Natural killer cell (primary cell): ENCODE measurements around the gene PCDH9. TPM values are rescaled to one million over a fixed set of nuclear protein-coding genes. Genes with fewer than 3 reads are reported as not detected.

Source experiments
- ATAC-seq, 3 donors: fragments of 150-1000 bp in 2 of 3; fragments of 200-7000 bp in 1 of 3; cut with Tn5 transposase; 1 replicate in 1 of 3; 2 replicates in 2 of 3; pipeline ENCODE4 v1.10.0; 2021; ENCODE audit warnings: mild to moderate bottlenecking in 2 of 3, moderate library complexity in 2 of 3
- DNase-seq, 2 donors: peaks; one replicate each; pipeline versions ENCODE4 v3.0.0 to v3.0.0-alpha.2; 2013 to 2021; ENCODE audit warnings: mixed read lengths in 1 of 2
- H3K27ac ChIP-seq: one replicate; pipeline ENCODE4 v1.5.1; 2013; ENCODE audit warnings: mild to moderate bottlenecking, low read length
- H3K27me3 ChIP-seq: one replicate; pipeline ENCODE4 v1.6.1; 2013; ENCODE audit warnings: low read length; ENCODE audit not compliant: control insufficient read depth, insufficient read depth
- H3K36me3 ChIP-seq: one replicate; pipeline ENCODE4 v1.6.1; 2013; ENCODE audit warnings: low read length; ENCODE audit not compliant: control insufficient read depth, insufficient read depth
- H3K4me1 ChIP-seq: one replicate; pipeline ENCODE4 v1.6.1; 2013; ENCODE audit warnings: low read length; ENCODE audit not compliant: control insufficient read depth, insufficient read depth
- H3K4me3 ChIP-seq: one replicate; pipeline ENCODE4 v1.5.1; 2013; ENCODE audit warnings: low read length
- H3K9me3 ChIP-seq: one replicate; pipeline ENCODE4 v1.6.1; 2013; ENCODE audit warnings: low read length; ENCODE audit not compliant: control insufficient read depth, insufficient read depth
- H3K27ac Mint-ChIP-seq, 2 donors: one replicate each; pipeline ENCODE4 v1.8.0; 2022; ENCODE audit warnings: mild to moderate bottlenecking in 2 of 2, mixed read lengths in 2 of 2, moderate library complexity in 1 of 2
- H3K27me3 Mint-ChIP-seq, 2 donors: one replicate each; pipeline ENCODE4 v1.8.0; 2022; ENCODE audit warnings: low read depth in 2 of 2, mixed read lengths in 2 of 2
- H3K36me3 Mint-ChIP-seq: one replicate; pipeline ENCODE4 v1.8.0; 2022; ENCODE audit warnings: mixed read lengths
- H3K4me1 Mint-ChIP-seq, 2 donors: one replicate each; pipeline ENCODE4 v1.8.0; 2022; ENCODE audit warnings: mixed read lengths in 2 of 2
- H3K4me3 Mint-ChIP-seq: one replicate; pipeline ENCODE4 v1.8.0; 2022; ENCODE audit warnings: mild to moderate bottlenecking, moderate library complexity, mixed read lengths
- H3K9me3 Mint-ChIP-seq, 2 donors: one replicate each; pipeline ENCODE4 v1.8.0; 2022; ENCODE audit warnings: mixed read lengths in 2 of 2
- CTCF ChIP-seq: fragments of 200-600 bp; IDR thresholded peaks from one replicate; pipeline ENCODE4 v1.8.0; 2022; ENCODE audit warnings: antibody characterized with exemption
- WGBS: methylation state at CpG from one replicate; pipeline ENCODE4 v1.1.7; 2013; ENCODE audit warnings: missing lambda C conversion rate; ENCODE audit not compliant: insufficient coverage; 5-methylcytosine and 5-hydroxymethylcytosine counted together
- intact Hi-C: fragments of 100-400 bp; cut with micrococcal nuclease; formaldehyde crosslinking; loops from one replicate; pipeline ENCODE4 v1.14.2; 2022
- total RNA-seq, 4 donors: library from RNA; stranded (reverse); fragments of 120-200 nt in 1 of 4; gene quantifications; one replicate each; pipeline versions ENCODE4 v1.2.3 to v1.2.4, GENCODE V29; 2013 to 2022

The PCDH9 gene
- total RNA-seq, 3 donors from 2014 or later (not counting 1 experiment from before 2014, with no cell fraction given) = 0.43 to 1.5 (median 0.68) TPM

GRCh38 chr13:67036699-67037457, 193.3 kb downstream of the PCDH9 start:
- DNase-seq (no peak), ATAC-seq (no peak)
- H3K36me3 Mint-ChIP-seq = no peaks in the 10 kb centered on the region
- no peak overlapping the region for H3K4me3 Mint-ChIP-seq
- 96% methylated on average over 9 of the region's 10 CpGs for WGBS
- intact Hi-C loops = no loop called here
- Histone ChIP-seq H3K27me3 (no peaks in the 10 kb centered on the region), H3K9me3 (no peaks in the 10 kb centered on the region), H3K4me1 (no peaks in the 10 kb centered on the region), H3K36me3 (no peaks in the 10 kb centered on the region), H3K27ac (no peak overlapping the region), H3K4me3 (no peak overlapping the region)
- H3K9me3 Mint-ChIP-seq = peaks cover 0 to under 1% of the 10 kb centered on the region in 2 donors
- no peaks in the 10 kb centered on the region for H3K4me1 Mint-ChIP-seq
- no peak for TF ChIP-seq CTCF
- H3K27ac Mint-ChIP-seq = no peak overlapping the region
- H3K27me3 Mint-ChIP-seq = no peaks in the 10 kb centered on the region

- WGBS = 83% methylated on average over 1 of the region's 1 CpG
- no peak for TF ChIP-seq CTCF
- no peak overlapping the region for H3K4me3 Mint-ChIP-seq
- H3K36me3 ChIP-seq = no peaks in the 10 kb centered on the region
- no peaks in the 10 kb centered on the region for H3K4me1 ChIP-seq
- no peaks in the 10 kb centered on the region for H3K36me3 Mint-ChIP-seq
- H3K9me3 Mint-ChIP-seq = peaks cover 0 to 3% of the 10 kb centered on the region in 2 donors
- H3K9me3 ChIP-seq = no peaks in the 10 kb centered on the region
- intact Hi-C loops = no loop called here
- no peak overlapping the region for H3K4me3 ChIP-seq
- H3K27ac Mint-ChIP-seq = no peak overlapping the region
- no peaks in the 10 kb centered on the region for H3K27me3 ChIP-seq
- ATAC-seq (no peak), DNase-seq (no peak)
- H3K27ac ChIP-seq = no peak overlapping the region
- H3K27me3 Mint-ChIP-seq = no peaks in the 10 kb centered on the region
- no peaks in the 10 kb centered on the region for H3K4me1 Mint-ChIP-seq
Measured at GRCh38 chr13:67033170-67033569, 197.0 kb downstream of the PCDH9 start.

- DNase-seq (no peak), ATAC-seq (no peak)
- H3K27me3 Mint-ChIP-seq = no peaks in the 10 kb centered on the region
- Histone ChIP-seq H3K4me3 (no peak overlapping the region), H3K27me3 (no peaks in the 10 kb centered on the region), H3K36me3 (no peaks in the 10 kb centered on the region), H3K4me1 (no peaks in the 10 kb centered on the region), H3K9me3 (no peaks in the 10 kb centered on the region), H3K27ac (no peak overlapping the region)
- intact Hi-C loops = no loop called here
- no peak for TF ChIP-seq CTCF
- 7% methylated on average over 3 of the region's 4 CpGs for WGBS
- no peak overlapping the region for H3K27ac Mint-ChIP-seq
- no peaks in the 10 kb centered on the region for H3K4me1 Mint-ChIP-seq
- no peaks in the 10 kb centered on the region for H3K36me3 Mint-ChIP-seq
- H3K9me3 Mint-ChIP-seq = peaks cover 0 to 2% of the 10 kb centered on the region in 2 donors
- no peak overlapping the region for H3K4me3 Mint-ChIP-seq
Measured at GRCh38 chr13:67023130-67023876, 206.8 kb downstream of the PCDH9 start.
